GM12878 (cell line): ENCODE data around the gene SEL1L. TPM values are rescaled to one million over a fixed set of nuclear protein-coding genes. Genes with fewer than 3 reads are reported as not detected.

ENCODE experiments used
- ATAC-seq: fragments of 200-7000 bp; cut with Tn5 transposase; 3 replicates; pipeline ENCODE4 v1.9.1; 2020; ENCODE audit warnings: mild to moderate bottlenecking, moderate library complexity
- BruUV-seq: library from RNA; stranded (reverse); fragments of 400-500 nt; replicated peaks from 2 replicates; lab custom pipeline; 2021; lab: Mats Ljungman, UMichigan
- CTCF ChIA-PET: fragments of 300-600 bp; sonication (Branson Sonifier 250); formaldehyde crosslinking; extraction: SDS; loops from one replicate; lab custom pipeline; 2021; ENCODE audit warnings: inconsistent platforms; lab: Yijun Ruan, JAX
- POLR2A ChIA-PET: fragments of 350-600 bp; formaldehyde crosslinking; extraction: SDS; loops from one replicate; lab custom pipeline; 2021; ENCODE audit warnings: inconsistent platforms; lab: Charles Lee
- RAD21 ChIA-PET: fragments of 300-600 bp; sonication (Branson Sonifier 250); formaldehyde crosslinking; loops from one replicate; lab custom pipeline; 2023; ENCODE audit warnings: antibody characterized with exemption; ENCODE audit not compliant: unreplicated experiment; lab: Charles Lee
- SMC1A ChIA-PET: fragments of 300-600 bp; sonication (Branson Sonifier 250); formaldehyde crosslinking; loops from one replicate; lab custom pipeline; 2023; ENCODE audit not compliant: unreplicated experiment, uncharacterized antibody; lab: Charles Lee
- DNase-seq: peaks from one replicate; pipeline ENCODE4 v3.0.0-alpha.2; 2011; ENCODE audit warnings: low read depth, low spot score
- FAIRE-seq: peaks from 3 replicates; lab custom pipeline; 2011; peaks lifted over from hg19 to GRCh38; lab: Jason Lieb, UNC
- H2AFZ ChIP-seq: 2 replicates; pipeline ENCODE4 v1.6.0; 2011; ENCODE audit warnings: low read depth, low read length, control low read depth; ENCODE audit not compliant: control insufficient read depth
- H3K27ac ChIP-seq: 2 replicates; pipeline ENCODE4 v1.5.1; 2011; ENCODE audit warnings: control low read depth; ENCODE audit not compliant: control insufficient read depth, insufficient read depth
- H3K27me3 ChIP-seq, 2 experiments: replicated peaks in 1 of 2; 2 replicates each; pipeline versions ENCODE4 v1.6.0 to v1.6.1; 2011; ENCODE audit warnings: low read length in 1 of 2; ENCODE audit not compliant: control insufficient read depth in 2 of 2, insufficient read depth in 2 of 2
- H3K36me3 ChIP-seq, 2 experiments: 2 replicates each; pipeline ENCODE4 v1.5.1; 2011; ENCODE audit warnings: low read length in 1 of 2; ENCODE audit not compliant: control insufficient read depth in 2 of 2, insufficient read depth in 2 of 2
- H3K4me1 ChIP-seq: 2 replicates; pipeline ENCODE4 v1.6.1; 2011; ENCODE audit warnings: mild to moderate bottlenecking, low read length, moderate library complexity, mixed read lengths; ENCODE audit not compliant: control insufficient read depth, insufficient read depth
- H3K4me2 ChIP-seq: 2 replicates; pipeline ENCODE4 v1.6.0; 2011; ENCODE audit warnings: control low read depth; ENCODE audit not compliant: control insufficient read depth, insufficient read depth
- H3K4me3 ChIP-seq: fragments of 200-600 bp; sonication (generic); 2 replicates; pipeline ENCODE4 v1.5.1; 2016
- H3K79me2 ChIP-seq: 2 replicates; pipeline ENCODE4 v1.6.0; 2011; ENCODE audit warnings: low read length; ENCODE audit not compliant: control insufficient read depth, insufficient read depth
- H3K9ac ChIP-seq: 2 replicates; pipeline ENCODE4 v1.8.0; 2011; ENCODE audit warnings: low read length, control low read depth, mixed read lengths; ENCODE audit not compliant: control insufficient read depth, insufficient read depth
- H3K9me3 ChIP-seq: replicated peaks from 3 replicates; pipeline ENCODE4 v1.5.1; 2011; ENCODE audit warnings: mild to moderate bottlenecking, low read length; ENCODE audit not compliant: control insufficient read depth, insufficient read depth
- H4K20me1 ChIP-seq: 2 replicates; pipeline ENCODE4 v1.6.0; 2011; ENCODE audit not compliant: control insufficient read depth, insufficient read depth
- CBX3 ChIP-seq: fragments of 200-600 bp; sonication (generic); IDR thresholded peaks from 2 replicates; pipeline ENCODE4 v1.6.1; 2016; ENCODE audit warnings: low read depth, borderline replicate concordance
- CEBPB ChIP-seq, 2 experiments: fragments of 150-350 bp in 1 of 2; IDR thresholded peaks; 2 replicates each; pipeline ENCODE4 v1.6.1; 2012 to 2014; ENCODE audit warnings: low read depth in 2 of 2, low read length in 2 of 2, borderline replicate concordance in 1 of 2, inconsistent platforms in 1 of 2
- CHD4 ChIP-seq: fragments of 200-600 bp; sonication (generic); IDR thresholded peaks from 2 replicates; pipeline ENCODE4 v1.6.1; 2016; ENCODE audit warnings: mild to moderate bottlenecking
- FOS ChIP-seq: IDR thresholded peaks from 3 replicates; pipeline ENCODE4 v1.6.1; 2011; ENCODE audit warnings: borderline replicate concordance; ENCODE audit not compliant: insufficient read length; ENCODE audit errors: extremely low read depth
- GABPA ChIP-seq: IDR thresholded peaks from 2 replicates; pipeline ENCODE4 v1.6.1; 2014; ENCODE audit warnings: antibody characterized with exemption, low read depth, mild to moderate bottlenecking, inconsistent platforms
- RAD21 ChIP-seq: IDR thresholded peaks from 2 replicates; pipeline ENCODE4 v1.6.1; 2011; ENCODE audit warnings: mild to moderate bottlenecking, low read depth, low read length, moderate library complexity; ENCODE audit not compliant: insufficient read depth
- RAD51 ChIP-seq: fragments of 450-650 bp; IDR thresholded peaks from 2 replicates; pipeline ENCODE4 v1.6.1; 2016; ENCODE audit warnings: moderate library complexity, mild to moderate bottlenecking, inconsistent platforms
- RUNX3 ChIP-seq: IDR thresholded peaks from 2 replicates; pipeline ENCODE4 v1.6.1; 2012; ENCODE audit warnings: low read length, inconsistent platforms
- SREBF2 ChIP-seq: IDR thresholded peaks from 2 replicates; pipeline ENCODE4 v1.6.1; 2012; ENCODE audit warnings: mild to moderate bottlenecking, low read length
- SRF ChIP-seq, 2 experiments: IDR thresholded peaks; 2 replicates each; pipeline ENCODE4 v1.6.1; 2011; ENCODE audit warnings: low read depth in 2 of 2, low read length in 2 of 2, mild to moderate bottlenecking in 1 of 2, moderate library complexity in 1 of 2
- YBX1 ChIP-seq: fragments of 450-650 bp; IDR thresholded peaks from 2 replicates; pipeline ENCODE4 v1.6.1; 2016; ENCODE audit warnings: antibody characterized with exemption
- WGBS: methylation state at CpG from one replicate; pipeline ENCODE4 v1.1.6; 2016; ENCODE audit warnings: low lambda C conversion rate; ENCODE audit not compliant: insufficient replicate concordance, insufficient coverage; ENCODE audit errors: missing lambda C conversion rate; 5-methylcytosine and 5-hydroxymethylcytosine counted together
- in situ Hi-C: fragments of 300-500 bp; cut with MboI; formaldehyde crosslinking; loops from 9 replicates; pipeline ENCODE4 v1.14.3; 2018; ENCODE audit warnings: mixed read lengths
- intact Hi-C: fragments of 100-400 bp; cut with micrococcal nuclease; formaldehyde crosslinking; loops from one replicate; pipeline ENCODE4 v1.14.2; 2022; ENCODE audit not compliant: unreplicated experiment
- polyA plus RNA-seq, 11 experiments: library from polyadenylated mRNA; depleted of rRNA in 4 of 11; unstranded in 6 of 11; stranded (reverse) in 5 of 11; fragments of >200 nt; fragmentation: Nextera tagmentation in 4 of 11; fragmentation: Illumina TruSeq in 1 of 11; extraction: Ambion mirVana in 4 of 11; extraction: Trizol in 1 of 11; gene quantifications; 1 replicate in 1 of 11; 2 replicates in 10 of 11; pipeline versions ENCODE4 v1.2.1 to v1.2.3, GENCODE V29; 2011 to 2016; ENCODE audit warnings: inconsistent platforms in 2 of 11, missing spikeins in 2 of 11, low read depth in 1 of 11
- total RNA-seq, 4 experiments: library from RNA; depleted of rRNA in 3 of 4; stranded (reverse); fragments of >200 nt in 3 of 4; fragmentation: Illumina TruSeq in 1 of 4; extraction: Trizol in 1 of 4; gene quantifications; 2 replicates each; pipeline versions ENCODE4 v1.2.1 to v1.2.3, GENCODE V29; 2013 to 2021
- TF ChIP-seq, protein P1 (sequence below): fragments of 450-650 bp; IDR thresholded peaks from 2 replicates; pipeline ENCODE4 v1.6.1; 2017; ENCODE audit warnings: borderline replicate concordance
- TF ChIP-seq, protein P2 (sequence below): IDR thresholded peaks from 2 replicates; pipeline ENCODE4 v1.6.1; 2011; ENCODE audit warnings: borderline replicate concordance, low read depth, mild to moderate bottlenecking, moderate library complexity, low read length; ENCODE audit not compliant: insufficient read depth, poor library complexity, severe bottlenecking

Gene SEL1L
- total and polyA plus RNA-seq, 10 of the 15 experiments (the other 5 are each of a cell fraction or from before 2014, with no cell fraction given), result 13.4 to 57.2 (median 31.7) TPM

DNA sequence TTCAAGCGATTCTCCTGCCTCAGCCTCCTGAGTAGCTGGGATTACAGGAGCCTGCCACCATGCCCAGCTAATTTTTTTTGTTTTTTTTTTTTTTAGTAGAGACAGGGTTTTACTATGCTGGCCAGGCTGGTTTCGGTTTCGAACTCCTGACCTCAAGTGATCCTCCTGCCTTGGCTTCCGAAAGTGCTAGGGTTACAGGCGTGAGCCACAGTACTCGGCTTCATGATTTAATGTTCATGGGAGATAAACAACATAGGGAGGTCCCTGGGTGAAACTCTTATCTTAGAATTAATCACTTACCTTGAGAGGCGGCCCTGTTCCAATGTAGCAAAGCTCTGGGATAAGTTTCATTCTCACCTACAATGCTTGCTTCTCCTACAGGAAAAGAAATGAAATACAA is 48.3 kb downstream of the SEL1L start:
- 93% methylated on average over 7 of the region's 7 CpGs for WGBS

DNA sequence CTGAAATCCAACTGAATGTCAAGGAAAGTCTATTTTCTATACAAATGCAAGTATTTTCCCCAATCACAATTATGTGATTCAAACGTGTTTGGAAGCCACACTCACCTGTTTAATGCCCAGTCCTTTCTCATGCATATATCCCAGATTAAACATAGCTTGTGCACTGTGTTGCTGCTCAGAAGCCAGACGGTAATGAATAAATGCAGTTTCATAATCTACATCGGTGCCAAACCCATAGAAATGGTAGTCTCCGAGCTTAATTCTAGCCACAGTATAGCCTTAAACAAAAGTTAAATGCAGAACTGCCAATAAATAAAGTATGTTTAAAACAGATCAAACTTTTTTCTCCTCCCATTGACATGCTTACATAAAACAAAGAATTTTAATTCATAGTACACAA is 49.5 kb downstream of the SEL1L start:
- Histone ChIP-seq H3K4me1 (no peaks in the 10 kb centered on the region), H3K36me3 (peaks cover 5 to 50% of the 10 kb centered on the region in 2 experiments), H2AFZ (no peak overlapping the region), H3K27me3 (no peaks in the 10 kb centered on the region), H3K79me2 (no peaks in the 10 kb centered on the region), H3K9me3 (no peaks in the 10 kb centered on the region; the same call in 2 of the 3 replicates), H3K4me2 (no peak overlapping the region), H3K9ac (no peak overlapping the region)
- no peak for ATAC-seq
- BruUV-seq, result no TSS peak
- ChIA-PET RAD21 (interaction anchor here (1.6 kb wide), 1 partner anchor 14 kb away, joined by 7 read pairs; no protein-coding TSS in a partner anchor), POLR2A (interaction anchor here (0.6 kb wide), 1 partner anchor 40 kb away, joined by 3 read pairs; no protein-coding TSS in a partner anchor), SMC1A (interaction anchor here (1.1 to 1.2 kb wide), 2 partner anchors 12 to 13 kb away, joined by 3 to 4 read pairs; no protein-coding TSS in a partner anchor)
- no peak for TF ChIP-seq RUNX3
- TF ChIP-seq RAD51, result no peak
- no peak for TF ChIP-seq CBX3
- no peak for TF ChIP-seq CEBPB (IDR thresholded peaks at IDR 0.05; ENCODE audit: borderline replicate concordance in 1 of 2, low read depth in 2 of 2, low read length in 2 of 2)
- TF ChIP-seq GABPA, result no peak
- TF ChIP-seq, protein P1, sequence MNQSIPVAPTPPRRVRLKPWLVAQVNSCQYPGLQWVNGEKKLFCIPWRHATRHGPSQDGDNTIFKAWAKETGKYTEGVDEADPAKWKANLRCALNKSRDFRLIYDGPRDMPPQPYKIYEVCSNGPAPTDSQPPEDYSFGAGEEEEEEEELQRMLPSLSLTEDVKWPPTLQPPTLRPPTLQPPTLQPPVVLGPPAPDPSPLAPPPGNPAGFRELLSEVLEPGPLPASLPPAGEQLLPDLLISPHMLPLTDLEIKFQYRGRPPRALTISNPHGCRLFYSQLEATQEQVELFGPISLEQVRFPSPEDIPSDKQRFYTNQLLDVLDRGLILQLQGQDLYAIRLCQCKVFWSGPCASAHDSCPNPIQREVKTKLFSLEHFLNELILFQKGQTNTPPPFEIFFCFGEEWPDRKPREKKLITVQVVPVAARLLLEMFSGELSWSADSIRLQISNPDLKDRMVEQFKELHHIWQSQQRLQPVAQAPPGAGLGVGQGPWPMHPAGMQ, result no peak
- TF ChIP-seq SRF (IDR thresholded peaks at IDR 0.05; ENCODE audit: low read depth in 2 of 2, low read length in 2 of 2), result no peak
- TF ChIP-seq FOS, result no peak
- TF ChIP-seq, protein P2, sequence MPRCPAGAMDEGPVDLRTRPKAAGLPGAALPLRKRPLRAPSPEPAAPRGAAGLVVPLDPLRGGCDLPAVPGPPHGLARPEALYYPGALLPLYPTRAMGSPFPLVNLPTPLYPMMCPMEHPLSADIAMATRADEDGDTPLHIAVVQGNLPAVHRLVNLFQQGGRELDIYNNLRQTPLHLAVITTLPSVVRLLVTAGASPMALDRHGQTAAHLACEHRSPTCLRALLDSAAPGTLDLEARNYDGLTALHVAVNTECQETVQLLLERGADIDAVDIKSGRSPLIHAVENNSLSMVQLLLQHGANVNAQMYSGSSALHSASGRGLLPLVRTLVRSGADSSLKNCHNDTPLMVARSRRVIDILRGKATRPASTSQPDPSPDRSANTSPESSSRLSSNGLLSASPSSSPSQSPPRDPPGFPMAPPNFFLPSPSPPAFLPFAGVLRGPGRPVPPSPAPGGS, result no peak
- no peak for TF ChIP-seq SREBF2
- TF ChIP-seq CHD4, result no peak
- no peak for TF ChIP-seq YBX1
- TF ChIP-seq, all 136 proteins: peak for 0
- no peak overlapping the region for H3K4me3 ChIP-seq
- in situ Hi-C loops (no loop called here), intact Hi-C loops (no loop called here)
- H4K20me1 ChIP-seq, result no peaks in the 10 kb centered on the region
- CTCF ChIA-PET, result interaction anchor here (1.1 to 1.9 kb wide), 2 partner anchors 8 to 19 kb away, joined by 3 to 7 read pairs; no protein-coding TSS in a partner anchor
- 97% methylated on average over 4 of the region's 4 CpGs for WGBS
- no peak overlapping the region for H3K27ac ChIP-seq
- FAIRE-seq, result no peak
- DNase-seq, result no peak

More for the DNA sequence above, 48.3 kb downstream of the SEL1L start:
- peak; percentile 99 for ATAC-seq
- TF ChIP-seq RAD21, result no peak
- TF ChIP-seq, all 136 proteins: peak for 0
- FAIRE-seq (no peak), DNase-seq (no peak)
- Histone ChIP-seq H4K20me1 (no peaks in the 10 kb centered on the region), H3K27me3 (no peaks in the 10 kb centered on the region), H2AFZ (no peak overlapping the region), H3K9me3 (no peaks in the 10 kb centered on the region; the same call in 2 of the 3 replicates), H3K4me2 (no peak overlapping the region), H3K9ac (no peak overlapping the region), H3K4me1 (no peaks in the 10 kb centered on the region), H3K27ac (no peak overlapping the region), H3K79me2 (no peaks in the 10 kb centered on the region), H3K4me3 (no peak overlapping the region), H3K36me3 (peaks cover 3 to 45% of the 10 kb centered on the region in 2 experiments)
- intact Hi-C loops (no loop called here), in situ Hi-C loops (no loop called here)
- ChIA-PET RAD21 (interaction anchor here (1.6 kb wide), 1 partner anchor 15 kb away, joined by 7 read pairs; no protein-coding TSS in a partner anchor), SMC1A (interaction anchor here (0.9 to 3.8 kb wide), 4 partner anchors 9 to 49 kb away, joined by 3 to 20 read pairs (median 3); partner anchors contain the start of gene SEL1L), CTCF (interaction anchor here (1.1 kb wide), 1 partner anchor 10 kb away, joined by 3 read pairs; no protein-coding TSS in a partner anchor), POLR2A (interaction anchor here (0.5 kb wide), 1 partner anchor 237 kb away, joined by 4 read pairs; no protein-coding TSS in a partner anchor)
- no TSS peak for BruUV-seq
